Testis (tissue), 2 donors: Measurements from ENCODE around the gene SLC38A7.

Experiments used
- CTCF ChIP-seq, 3 experiments: fragments of 450-650 bp in 2 of 3; fragments of 200-600 bp in 1 of 3; sonication (generic) in 1 of 3; IDR thresholded peaks; one replicate each; pipeline ENCODE4 v1.5.1; 2016 to 2019; ENCODE audit warnings: antibody characterized with exemption in 3 of 3, mild to moderate bottlenecking in 2 of 3, moderate library complexity in 1 of 3
- POLR2A ChIP-seq: fragments of 450-650 bp; IDR thresholded peaks from one replicate; pipeline ENCODE4 v1.6.1; 2017; ENCODE audit warnings: antibody characterized with exemption, mild to moderate bottlenecking, moderate library complexity

- no peak for TF ChIP-seq CTCF (IDR thresholded peaks at IDR 0.05)
- TF ChIP-seq POLR2A: no peak
These were observed 48.1 kb downstream of the SLC38A7 start for GRCh38 chr16:58636466-58636865.
